CD4-positive, alpha-beta T cell treated with Interferon gamma for 1 hour (primary cell): ENCODE measurements around the gene OR6C76.

Experiments used
- DNase-seq: peaks from one replicate; pipeline ENCODE4 v3.0.0-alpha.2; 2020

The OR6C76 gene

GRCh38 chr12:55470088-55470829, 44.2 kb downstream of the OR6C76 start, which contains the start of gene OR6C70:
OR6C70 (minus strand) TSS chr12:55470138; CDS start chr12:55470138, 0 bp downstream.
- no peak for DNase-seq

- no peak for DNase-seq
Measured at GRCh38 chr12:55472264-55472663, 46.2 kb downstream of the OR6C76 start.
